Measurements from ENCODE around the gene NCKAP1. TPM values are rescaled to one million over a fixed set of nuclear protein-coding genes. Genes with fewer than 3 reads are reported as not detected.

The NCKAP1 gene
- total RNA-seq, 1 experiment from 2014 or later, result 173 TPM

- Mint-ChIP-seq H3K4me3 (peak within 1 kb of the TSS; percentile 96), H3K27ac (no peak within 1 kb of the TSS), H3K27me3 (ENCODE audit: low read depth) (peaks cover 45% of the 10 kb centered on the region), H3K36me3 (no peaks in the 10 kb centered on the region), H3K9me3 (no peaks in the 10 kb centered on the region), H3K4me1 (peaks cover 20% of the 10 kb centered on the region)
- ChIA-PET CTCF (interaction anchor here (0.6 to 6.4 kb wide), 19 partner anchors 9 to 1372 kb away, joined by 3 to 37 read pairs (median 6); no protein-coding TSS in a partner anchor), POLR2A (interaction anchor here (1.2 to 1.9 kb wide), 2 partner anchors 48 to 258 kb away, joined by 3 to 5 read pairs; no protein-coding TSS in a partner anchor)
- DNase-seq (ENCODE audit: low spot score), result peak; percentile 66
- ATAC-seq, result peak; percentile 73
- 0 out of 2 replicates have a peak, but pooled peaks have one; percentile 19 for TF ChIP-seq FOXP4 (CRISPR knock-in tag; IDR thresholded peaks at IDR 0.05)
- TF ChIP-seq MYBL2 (CRISPR knock-in tag; IDR thresholded peaks at IDR 0.05), result 0 out of 2 replicates have a peak, but pooled peaks have one; percentile 0
- peak; percentile 39; the same call in 1 of the 2 replicates for TF ChIP-seq SP1 (CRISPR knock-in tag; conservative IDR thresholded peaks at IDR 0.05)
- no peak for TF ChIP-seq CBFB (CRISPR knock-in tag; IDR thresholded peaks at IDR 0.05; ENCODE audit: low read depth)
- no peak for TF ChIP-seq GTF2I (CRISPR knock-in tag; conservative IDR thresholded peaks at IDR 0.05)
- TF ChIP-seq ZNF423 (CRISPR knock-in tag; IDR thresholded peaks at IDR 0.05), result peak; percentile 60
- no peak for TF ChIP-seq ZNF138 (CRISPR knock-in tag; conservative IDR thresholded peaks at IDR 0.05)
- TF ChIP-seq NFE2L1 (CRISPR knock-in tag; IDR thresholded peaks at IDR 0.05), result peak; percentile 71; the same call in 1 of the 2 replicates
- TF ChIP-seq ZMAT4 (CRISPR knock-in tag; IDR thresholded peaks at IDR 0.05), result no peak
- 0 out of 2 replicates have a peak, but pooled peaks have one; percentile 42 for TF ChIP-seq STAT6 (CRISPR knock-in tag; conservative IDR thresholded peaks at IDR 0.05; ENCODE audit: low read depth)
- no peak for TF ChIP-seq ZNF416 (CRISPR knock-in tag; IDR thresholded peaks at IDR 0.05)
- TF ChIP-seq MAX (CRISPR knock-in tag; IDR thresholded peaks at IDR 0.05), result peak; percentile 16; the same call in 1 of the 2 replicates
- no peak for TF ChIP-seq RORB (CRISPR knock-in tag; IDR thresholded peaks at IDR 0.05)
- no peak for TF ChIP-seq ATF2 (CRISPR knock-in tag; IDR thresholded peaks at IDR 0.05; ENCODE audit: borderline replicate concordance, low read depth)
- TF ChIP-seq HMGA2 (CRISPR knock-in tag; IDR thresholded peaks at IDR 0.05), result no peak
- no peak for TF ChIP-seq NFATC4 (CRISPR knock-in tag; IDR thresholded peaks at IDR 0.05)
- no peak for TF ChIP-seq ZBTB43 (CRISPR knock-in tag; IDR thresholded peaks at IDR 0.05)
- TF ChIP-seq PREB (CRISPR knock-in tag; IDR thresholded peaks at IDR 0.05; ENCODE audit: borderline replicate concordance), result no peak
- TF ChIP-seq IRF2 (CRISPR knock-in tag; IDR thresholded peaks at IDR 0.05; ENCODE audit: borderline replicate concordance, low read depth), result no peak
- TF ChIP-seq RELA (CRISPR knock-in tag; IDR thresholded peaks at IDR 0.05; ENCODE audit: borderline replicate concordance), result peak; percentile 79; the same call in 1 of the 2 replicates
- TF ChIP-seq CREM (CRISPR knock-in tag; IDR thresholded peaks at IDR 0.05), result 0 out of 2 replicates have a peak, but pooled peaks have one; percentile 20
Measured at GRCh38 chr2:182866461-182867406, 171.5 kb downstream of the NCKAP1 start, which contains the start of gene FRZB. Gene FRZB (minus strand): TSS chr2:182866637. CDS start chr2:182866552, 85 bp downstream.

All from WTC11 (cell line).